GM21367 (cell line): ENCODE data around the gene SEL1L.
"Not testable (repeated sequence)": the region's sequence is repeated elsewhere in the genome, so short reads cannot be mapped to it uniquely, and the experiment has no call there.

ENCODE experiments used
- ATAC-seq: cut with Tn5 transposase; IDR thresholded peaks from one replicate; pipeline ENCODE4 v1.9.1; 2021; ENCODE audit not compliant: unreplicated experiment

Gene SEL1L

DNA sequence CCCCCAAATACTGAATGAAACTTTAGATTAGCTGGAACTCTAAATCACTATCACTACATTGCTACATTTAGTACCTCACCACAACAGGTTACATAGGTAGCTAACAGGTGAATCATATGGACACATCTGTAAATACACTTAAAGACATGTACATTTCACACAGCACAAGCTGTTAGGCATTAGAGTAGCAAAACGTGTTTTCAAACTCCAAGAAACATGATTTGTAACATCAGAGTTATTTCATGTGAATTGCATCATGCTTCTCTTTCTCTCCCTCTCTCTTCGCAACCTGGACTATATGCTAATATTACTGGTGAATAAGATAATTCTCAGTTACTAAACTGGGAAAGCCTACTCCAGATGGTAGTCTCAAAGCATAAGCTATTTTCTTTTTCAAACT, 4.3 kb downstream of the SEL1L start:
- ATAC-seq, result no peak

DNA sequence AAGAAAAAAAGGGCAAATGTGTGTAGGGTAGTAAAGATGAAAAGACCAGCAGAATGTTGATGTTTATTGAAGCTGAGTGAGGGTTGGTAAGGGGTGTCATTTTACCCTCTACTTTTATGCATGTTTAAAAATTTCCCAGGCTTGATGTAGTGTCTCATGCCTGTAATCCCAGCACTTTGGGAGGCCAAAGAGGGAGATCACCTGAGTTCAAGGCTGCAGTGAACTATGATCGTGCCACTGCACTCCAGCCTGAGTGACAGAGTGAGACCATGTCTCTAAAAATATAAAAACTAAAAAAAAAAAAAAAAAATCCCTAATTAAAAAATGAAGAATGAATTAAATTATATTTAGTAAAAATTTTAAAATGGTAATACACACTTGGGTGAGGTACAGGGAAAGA, 8.5 kb downstream of the SEL1L start:
- no peak for ATAC-seq

- peak; percentile 61 for ATAC-seq
These were observed 10.0 kb downstream of the SEL1L start for GRCh38 chr14:81523616-81524015.

DNA sequence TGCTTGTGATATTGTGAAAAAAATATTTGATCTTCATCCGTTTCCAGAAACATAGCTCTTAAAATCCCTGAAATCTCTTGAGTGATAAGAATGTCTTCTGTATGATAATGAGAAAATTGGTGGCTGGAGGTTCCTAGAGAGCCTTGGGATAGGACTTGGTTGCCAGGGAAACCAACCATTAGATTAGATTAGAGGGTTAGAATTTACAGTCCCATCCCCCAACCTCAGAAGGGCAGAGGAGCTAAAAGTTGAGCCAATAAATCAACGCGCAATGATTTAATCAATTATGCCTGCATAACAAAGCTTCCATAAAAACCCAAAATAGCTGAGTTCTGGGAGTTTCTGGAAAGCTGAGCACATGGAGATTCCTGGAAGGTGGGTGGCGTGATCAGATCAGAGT, 10.6 kb downstream of the SEL1L start:
- ATAC-seq, result no peak

GRCh38 chr14:81521356-81521755, 12.3 kb downstream of the SEL1L start:
- no peak for ATAC-seq

DNA sequence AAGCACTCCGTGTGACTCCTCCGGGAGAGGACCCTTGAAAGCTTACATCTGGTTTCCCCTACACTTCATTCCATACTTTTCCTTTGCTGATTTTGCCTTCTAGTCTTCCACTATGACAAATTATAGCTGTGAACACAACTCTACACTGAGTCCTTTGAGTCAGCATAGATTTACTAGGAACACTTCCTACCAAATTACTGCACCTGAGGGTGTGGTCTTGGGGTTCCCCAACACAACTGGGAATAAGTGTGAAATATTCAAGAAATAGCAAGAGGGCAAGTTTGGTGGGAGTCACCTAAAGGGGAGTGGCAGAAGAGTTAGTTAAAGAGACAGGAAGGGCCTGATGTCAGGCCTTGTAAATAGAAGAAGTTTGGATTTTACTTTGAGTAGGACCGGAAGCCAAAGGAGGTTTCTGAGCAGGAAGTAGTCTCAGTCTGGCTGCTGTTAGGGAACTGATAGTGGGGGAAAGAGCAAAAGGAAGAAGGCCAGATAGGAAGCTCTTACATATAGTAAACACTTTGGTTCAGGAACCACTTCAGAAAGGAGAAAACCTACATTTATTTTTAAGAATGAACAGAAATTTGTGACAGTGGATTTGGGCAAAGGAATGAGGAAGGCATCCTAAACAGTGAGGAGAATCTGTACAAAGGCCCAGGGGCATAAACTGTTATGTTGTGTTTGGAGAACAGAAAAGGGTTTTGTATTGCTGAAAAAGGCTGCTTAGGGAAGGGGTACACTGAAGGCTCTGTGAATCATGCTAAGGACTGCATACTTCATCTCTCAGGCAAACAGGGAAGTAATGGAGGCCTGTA, 14.2 kb downstream of the SEL1L start:
- peak; percentile 71 for ATAC-seq

DNA sequence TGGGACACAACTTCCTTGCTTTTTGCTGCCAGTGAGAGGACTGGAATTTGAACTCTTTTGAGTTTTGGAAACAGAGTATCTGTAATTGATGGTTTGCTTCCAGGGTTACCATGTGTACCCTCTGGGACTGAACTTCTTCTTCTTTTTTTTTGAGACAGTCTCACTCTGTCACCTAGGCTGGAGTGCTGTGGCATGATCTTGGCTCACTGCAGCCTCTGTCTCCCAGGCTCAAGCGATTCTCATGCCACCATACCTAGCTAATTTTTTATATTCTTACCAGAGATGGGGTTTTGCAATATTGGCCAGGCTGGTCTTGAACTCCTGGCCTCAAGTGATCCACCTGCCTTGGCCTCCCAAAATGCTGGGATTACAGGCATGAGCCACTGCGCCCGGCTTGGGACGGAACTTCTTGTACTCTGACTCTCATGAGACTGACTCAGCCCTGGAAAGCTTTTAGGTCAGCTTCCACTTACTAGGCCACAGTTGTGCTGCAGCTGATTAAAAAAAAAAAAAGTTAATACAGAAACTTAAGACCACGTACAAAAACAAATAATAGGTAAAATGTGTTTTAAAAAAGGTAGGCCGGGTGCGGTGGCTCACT, 15.8 kb downstream of the SEL1L start:
- ATAC-seq, result no peak

DNA sequence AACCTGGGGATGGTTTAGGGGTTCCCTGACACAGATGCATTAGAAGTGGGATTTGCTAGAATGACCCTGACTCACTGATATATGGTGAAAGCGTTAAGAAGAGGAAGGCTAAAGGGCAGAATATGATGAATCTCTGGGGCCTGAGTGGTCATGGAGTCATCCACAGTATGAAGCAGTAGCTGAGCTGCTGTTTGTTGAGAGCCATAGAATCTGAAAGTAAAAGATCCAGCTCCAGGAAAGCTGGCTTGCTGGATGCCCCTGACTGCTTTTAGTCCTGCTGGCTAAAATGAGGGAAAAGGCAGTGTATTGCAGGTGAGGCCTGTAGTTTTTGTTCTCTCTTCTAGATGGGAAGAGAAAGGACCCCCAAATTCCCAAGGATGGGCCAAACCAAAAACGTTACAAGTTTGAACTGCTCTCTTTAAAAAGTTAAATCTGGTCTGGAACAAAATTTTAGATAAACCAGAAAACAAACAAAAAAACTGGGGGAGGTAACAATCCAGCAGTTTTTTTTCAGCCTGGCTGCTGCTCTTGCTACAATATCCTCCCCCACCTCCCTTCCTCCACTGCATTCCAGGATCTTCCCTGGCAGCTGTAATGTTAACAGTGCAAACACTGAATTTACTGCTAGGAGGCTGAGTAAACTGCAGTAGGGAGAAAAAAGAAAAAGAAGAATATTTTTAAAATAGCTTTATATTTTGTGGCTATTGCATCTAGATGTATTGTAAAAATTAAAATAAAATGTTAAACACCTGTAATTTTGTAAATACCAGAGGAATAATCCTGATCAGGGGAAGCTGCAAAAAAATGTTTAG, 16.5 kb downstream of the SEL1L start:
- ATAC-seq, result no peak

GRCh38 chr14:81515927-81516326, 17.7 kb downstream of the SEL1L start:
- not testable (repeated sequence) for ATAC-seq

DNA sequence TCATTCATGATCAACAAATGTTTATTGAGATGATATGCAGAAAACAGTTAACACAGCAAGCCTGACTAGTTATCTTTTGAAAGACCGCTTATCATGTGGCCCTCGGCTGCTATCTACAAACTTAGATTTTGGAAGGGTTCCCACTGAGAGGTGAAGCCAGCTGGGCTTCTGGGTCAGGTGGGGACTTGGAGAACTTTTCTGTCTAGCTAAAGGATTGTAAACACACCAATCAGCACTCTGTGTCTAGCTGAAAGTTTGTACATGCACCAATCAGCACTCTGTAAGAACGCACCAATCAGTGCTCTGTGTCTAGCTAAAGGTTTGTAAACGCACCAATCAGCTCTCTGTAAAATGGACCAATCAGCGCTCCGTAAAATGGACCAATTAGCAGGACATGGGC, 20.8 kb downstream of the SEL1L start:
- not testable (repeated sequence) for ATAC-seq

- ATAC-seq, result no peak
These were observed 22.3 kb downstream of the SEL1L start for GRCh38 chr14:81511111-81511904.

- ATAC-seq, result no peak
These were observed 23.7 kb downstream of the SEL1L start for GRCh38 chr14:81509838-81510452.

GRCh38 chr14:81509321-81509720, 24.3 kb downstream of the SEL1L start:
- ATAC-seq, result no peak

GRCh38 chr14:81506487-81506886, 27.2 kb downstream of the SEL1L start:
- no peak for ATAC-seq

- no peak for ATAC-seq
These were observed 28.8 kb downstream of the SEL1L start for GRCh38 chr14:81504864-81505263.

DNA sequence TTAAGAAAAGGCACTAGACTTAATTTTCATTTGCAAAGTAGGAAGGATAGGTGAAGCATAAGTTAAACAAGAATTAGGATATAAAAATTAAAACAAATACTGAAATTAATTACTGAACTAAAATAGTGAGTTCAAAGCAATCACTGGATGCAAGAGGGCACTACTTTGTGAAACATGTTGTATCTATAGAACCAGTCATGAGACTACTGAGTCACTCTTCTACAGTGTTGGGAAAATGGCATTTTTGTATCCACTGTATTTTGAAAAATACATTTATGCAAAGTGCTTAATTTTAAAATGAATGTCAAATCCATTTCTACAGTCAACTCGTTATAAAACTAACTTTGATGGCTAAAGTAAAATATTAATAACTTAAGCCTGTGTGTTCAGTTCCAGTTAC, 47.9 kb downstream of the SEL1L start:
- no peak for ATAC-seq

- ATAC-seq, result peak; percentile 86
These were observed 48.3 kb downstream of the SEL1L start for GRCh38 chr14:81485372-81485771.

- ATAC-seq, result no peak
These were observed 49.5 kb downstream of the SEL1L start for GRCh38 chr14:81484120-81484519.

DNA sequence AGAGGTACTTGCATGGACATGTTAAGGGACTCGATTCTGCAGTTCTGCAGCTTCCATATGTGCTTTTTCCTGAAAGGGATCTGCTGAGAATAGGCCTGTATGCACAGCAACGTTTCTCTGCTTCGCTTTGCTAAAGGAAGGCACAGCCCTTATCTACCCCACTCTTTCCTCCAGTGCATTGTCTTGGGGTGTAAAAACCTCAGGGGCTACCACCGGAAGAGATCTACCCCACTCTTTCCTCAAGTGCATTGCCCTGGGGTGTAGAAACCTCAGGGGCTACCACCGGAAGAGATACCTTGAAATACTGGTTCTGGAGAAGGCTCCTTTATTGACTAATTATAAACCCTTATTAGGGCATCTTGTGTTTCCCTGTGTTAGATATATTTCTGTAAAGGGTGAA, 52.9 kb downstream of the SEL1L start:
- ATAC-seq, result no peak

DNA sequence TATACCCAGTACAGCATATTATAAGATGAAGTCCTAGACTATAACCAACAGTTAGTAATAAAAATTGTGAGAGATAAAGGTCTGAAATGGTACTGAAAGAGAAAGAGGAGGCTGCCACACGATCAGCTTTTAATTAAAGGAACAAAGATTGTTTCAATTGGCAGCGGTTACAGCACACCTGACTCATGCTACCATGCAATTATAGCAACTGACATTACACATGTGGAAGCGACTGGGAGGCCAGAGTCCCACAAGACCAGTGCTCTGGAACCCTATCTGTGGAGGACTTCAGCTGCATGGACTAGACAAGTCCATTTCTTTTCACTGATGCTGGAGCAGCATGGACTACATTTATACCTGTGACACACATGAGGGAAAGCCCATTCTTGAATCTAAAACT, 55.2 kb downstream of the SEL1L start:
- no peak for ATAC-seq

DNA sequence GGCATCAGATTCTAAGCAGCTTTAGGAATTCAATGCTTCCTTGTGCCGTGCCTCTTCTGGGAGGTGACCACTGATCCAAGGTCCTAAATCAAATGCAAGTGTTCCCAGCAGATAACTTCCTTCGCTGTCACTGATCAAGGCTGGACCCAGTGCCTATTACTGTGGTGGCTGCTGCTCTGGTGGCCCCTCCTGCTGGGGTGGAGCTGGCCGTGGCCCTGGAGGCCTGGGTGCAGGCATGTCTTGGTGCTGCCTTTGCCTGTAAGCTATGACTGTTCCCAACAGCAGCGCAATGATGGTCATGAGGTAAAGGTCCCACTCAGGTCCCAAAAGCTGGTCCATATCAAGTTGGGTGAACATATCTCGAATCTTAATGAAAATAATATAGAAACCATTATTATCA, 56.8 kb downstream of the SEL1L start:
- ATAC-seq, result no peak
